Stimulated activated effector memory CD8-positive, alpha-beta T cell treated with anti-CD3 and anti-CD28 coated beads, Interleukin-12 subunit alpha, Interleukin-12 subunit beta, amount 100 ng/mL, for 72 hours (primary cell): Measurements from ENCODE around the gene CDH22.

Source experiments
- ATAC-seq: fragments of 150-1000 bp; cut with Tn5 transposase; 2 replicates; pipeline ENCODE4 v1.10.0; 2021
- DNase-seq, 2 donors: peaks; one replicate each; pipeline ENCODE4 v3.0.0; 2021 to 2022; ENCODE audit warnings: low spot score in 2 of 2
- H3K27ac Mint-ChIP-seq: one replicate; pipeline ENCODE4 v1.8.0; 2022; ENCODE audit warnings: mild to moderate bottlenecking, mixed read lengths
- H3K36me3 Mint-ChIP-seq: one replicate; pipeline ENCODE4 v1.8.0; 2022; ENCODE audit warnings: mild to moderate bottlenecking, mixed read lengths
- H3K4me1 Mint-ChIP-seq: one replicate; pipeline ENCODE4 v1.8.0; 2022; ENCODE audit warnings: mixed read lengths
- H3K4me3 Mint-ChIP-seq: one replicate; pipeline ENCODE4 v1.8.0; 2022; ENCODE audit warnings: mild to moderate bottlenecking, mixed read lengths
- H3K9me3 Mint-ChIP-seq: one replicate; pipeline ENCODE4 v1.8.0; 2022; ENCODE audit warnings: mixed read lengths

Gene CDH22

DNA sequence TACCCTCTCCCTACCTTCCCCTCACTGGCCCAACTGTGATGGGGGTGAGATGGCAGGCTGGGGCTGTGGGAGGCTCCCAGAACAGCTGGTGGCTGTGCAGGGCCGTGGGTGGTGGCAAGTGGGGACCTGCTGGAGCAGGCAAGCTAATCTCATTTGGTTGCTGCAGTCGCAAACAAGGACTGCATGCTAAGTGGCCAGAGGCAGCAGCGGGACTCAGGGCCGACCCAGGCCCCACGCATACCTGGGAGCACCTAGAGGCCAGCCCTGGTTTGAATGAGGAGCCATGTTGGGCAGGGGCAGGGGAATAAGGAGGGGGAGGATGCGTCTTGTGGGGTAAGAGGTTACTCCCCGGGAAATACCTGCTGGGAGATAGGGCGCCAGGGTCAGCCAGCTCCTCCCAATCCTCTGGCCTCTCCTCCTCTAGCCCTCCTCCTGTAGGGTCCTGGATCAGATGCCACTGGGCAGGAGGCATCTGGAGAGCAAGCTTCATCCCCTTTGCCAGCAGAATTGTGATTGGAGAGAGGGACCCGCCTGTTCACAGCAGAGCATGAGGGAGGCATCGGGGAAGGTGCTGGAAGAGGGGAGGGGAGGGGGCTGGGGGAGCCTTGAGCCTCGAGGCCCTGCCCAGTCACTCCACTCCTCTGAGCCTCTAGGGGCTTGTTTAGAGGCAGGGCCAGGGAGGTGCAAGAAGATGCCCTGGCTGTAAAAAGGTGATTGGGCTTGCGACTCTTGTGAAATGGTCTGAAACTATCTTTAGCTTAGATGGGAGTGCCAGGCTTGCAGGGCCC lies 24.3 kb upstream of the CDH22 start:
- no peaks in the 10 kb centered on the region for H3K36me3 Mint-ChIP-seq
- H3K4me3 Mint-ChIP-seq: no peak overlapping the region
- no peak overlapping the region for H3K27ac Mint-ChIP-seq
- no peaks in the 10 kb centered on the region for H3K4me1 Mint-ChIP-seq
- no peaks in the 10 kb centered on the region for H3K9me3 Mint-ChIP-seq
- DNase-seq: no peak
- no peak for ATAC-seq

DNA sequence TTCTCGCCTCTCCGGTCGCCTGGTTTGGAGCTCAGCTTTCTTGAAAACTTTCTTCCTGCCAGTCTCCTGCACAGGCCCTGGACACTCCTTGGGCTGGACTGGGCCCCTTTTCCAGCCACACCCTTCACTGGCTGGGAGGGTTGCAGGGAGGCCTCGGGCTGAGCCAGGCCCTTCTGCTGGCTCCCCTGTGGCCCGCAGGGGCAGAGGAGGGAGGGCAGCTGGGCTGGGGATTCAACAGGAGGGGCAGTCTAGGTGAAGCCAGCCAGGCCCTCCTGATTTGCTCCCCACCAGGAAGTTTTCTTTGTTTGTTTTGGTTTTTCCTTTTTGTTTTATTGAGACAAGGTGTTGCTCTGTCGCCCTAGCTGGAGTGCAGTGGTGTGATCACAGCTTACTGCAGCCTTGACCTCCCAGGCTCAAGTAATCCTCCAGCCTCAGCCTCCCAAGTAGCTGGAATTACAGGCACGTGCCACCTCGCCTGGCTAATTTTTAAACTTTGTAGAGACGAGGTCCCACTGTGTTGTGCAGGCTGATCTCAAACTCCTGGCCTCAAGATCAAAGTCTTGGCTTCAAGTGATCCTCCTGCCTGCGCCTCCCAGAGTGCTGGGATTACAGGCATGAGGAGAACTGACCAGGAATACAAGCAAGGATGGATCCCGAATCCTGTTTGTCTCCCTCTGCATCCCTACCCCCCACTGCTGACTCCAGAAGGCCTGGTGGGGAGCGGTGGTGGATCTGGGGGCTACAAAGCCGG lies 23.5 kb upstream of the CDH22 start:
- H3K4me3 Mint-ChIP-seq: no peak overlapping the region
- H3K9me3 Mint-ChIP-seq: no peaks in the 10 kb centered on the region
- DNase-seq: no peak
- H3K4me1 Mint-ChIP-seq: no peaks in the 10 kb centered on the region
- ATAC-seq: no peak
- no peak overlapping the region for H3K27ac Mint-ChIP-seq
- H3K36me3 Mint-ChIP-seq: no peaks in the 10 kb centered on the region

DNA sequence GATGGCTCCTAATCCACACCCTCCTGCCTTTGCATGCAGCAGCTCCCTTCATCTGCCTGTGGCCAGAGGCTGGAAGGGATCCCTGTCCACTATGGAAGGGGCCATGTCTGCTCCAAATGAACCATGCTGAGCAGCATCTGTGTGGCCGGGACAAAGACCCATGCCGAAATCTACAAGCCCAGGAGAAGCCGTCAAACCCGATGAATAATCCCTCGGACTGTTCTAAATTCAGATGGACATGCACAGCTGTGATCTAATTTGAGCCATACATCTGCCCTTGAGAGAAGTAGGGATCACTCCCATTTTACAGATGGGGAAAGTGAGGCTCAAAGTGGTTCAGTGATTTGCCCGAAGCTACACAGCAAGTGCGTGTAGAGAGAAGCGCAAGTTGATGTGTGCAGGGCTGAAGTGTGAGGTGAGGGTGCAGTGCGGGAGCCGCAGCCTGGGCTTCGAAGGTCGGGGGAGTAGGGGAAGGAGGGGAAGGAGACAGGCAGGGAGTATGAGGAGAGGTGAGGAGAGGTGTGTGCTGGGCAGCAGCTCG lies 22.6 kb upstream of the CDH22 start:
- no peak overlapping the region for H3K27ac Mint-ChIP-seq
- no peak for DNase-seq
- H3K4me1 Mint-ChIP-seq: no peaks in the 10 kb centered on the region
- H3K9me3 Mint-ChIP-seq: no peaks in the 10 kb centered on the region
- no peak overlapping the region for H3K4me3 Mint-ChIP-seq
- H3K36me3 Mint-ChIP-seq: no peaks in the 10 kb centered on the region
- no peak for ATAC-seq

DNA sequence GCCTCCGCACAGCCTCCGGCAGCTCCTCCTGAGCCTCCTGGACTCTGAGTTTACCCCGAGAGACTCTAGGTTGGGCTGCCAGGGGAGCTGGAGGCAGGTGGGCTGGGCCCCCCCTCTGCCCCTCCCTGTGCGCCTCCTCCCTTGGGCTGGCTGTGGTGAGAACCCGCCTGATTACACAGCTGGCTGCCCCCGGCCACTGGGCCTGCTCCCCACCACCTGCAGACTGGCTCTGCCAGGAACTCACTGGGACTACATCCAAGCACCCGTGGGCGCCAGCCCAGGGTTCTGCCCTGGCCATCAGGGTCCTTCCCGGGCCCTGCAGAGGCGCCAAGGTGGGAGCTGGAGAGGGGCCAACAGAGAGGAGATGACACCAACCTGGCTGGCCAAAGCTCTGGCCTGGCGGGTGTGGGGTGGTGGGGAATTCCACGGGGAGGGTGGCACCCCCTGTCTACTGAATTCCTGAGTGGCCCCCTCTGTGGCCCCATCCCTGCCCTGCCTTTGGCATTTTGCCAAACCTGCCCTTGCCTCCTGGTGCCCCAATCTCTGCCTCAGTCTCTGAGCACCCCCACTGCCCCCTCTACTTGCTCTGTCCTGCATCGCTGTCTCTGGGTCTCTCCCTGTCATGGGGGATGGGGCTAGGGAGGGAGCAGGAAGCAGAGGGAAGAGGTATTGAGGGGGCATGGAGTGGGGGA lies 21.9 kb upstream of the CDH22 start:
- Mint-ChIP-seq H3K9me3 (no peaks in the 10 kb centered on the region), H3K4me1 (no peaks in the 10 kb centered on the region), H3K36me3 (no peaks in the 10 kb centered on the region), H3K4me3 (no peak overlapping the region), H3K27ac (no peak overlapping the region)
- ATAC-seq (no peak), DNase-seq (no peak)

DNA sequence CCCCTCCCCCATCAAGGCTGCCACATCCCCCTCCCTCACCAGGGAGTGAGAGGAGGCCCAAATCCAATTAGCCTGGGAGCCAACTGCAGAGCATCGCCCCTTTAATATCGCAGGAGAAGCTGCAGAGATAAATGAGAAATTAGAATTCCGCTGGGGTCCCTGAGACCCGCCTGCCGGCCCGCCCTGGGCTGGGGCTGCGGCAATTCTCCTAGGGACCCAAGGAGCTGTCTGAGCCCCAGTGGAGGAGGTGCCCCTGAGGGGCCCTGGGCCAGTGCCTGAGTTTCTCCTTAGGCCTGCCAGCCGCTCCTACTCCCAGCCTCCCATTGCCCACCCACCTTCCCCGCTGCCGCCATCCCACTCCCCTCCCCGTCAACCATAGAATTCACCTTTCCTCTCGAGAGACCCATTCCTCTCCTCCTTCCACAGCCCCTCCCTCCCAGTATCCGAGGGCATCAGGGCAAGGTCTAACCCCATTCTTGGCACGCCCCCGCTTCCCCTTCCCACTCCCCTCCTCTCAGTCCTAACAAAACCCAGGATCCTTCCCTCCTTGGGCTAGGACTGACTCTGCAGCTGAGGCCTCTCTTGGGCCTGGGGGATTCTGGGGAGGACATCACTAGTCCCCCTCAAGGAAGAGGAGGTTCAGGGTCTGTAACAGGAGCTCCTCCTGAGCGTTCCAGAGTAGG lies 20.0 kb upstream of the CDH22 start:
- H3K36me3 Mint-ChIP-seq: no peaks in the 10 kb centered on the region
- H3K4me3 Mint-ChIP-seq: no peak overlapping the region
- H3K9me3 Mint-ChIP-seq: no peaks in the 10 kb centered on the region
- no peak for DNase-seq
- no peak overlapping the region for H3K27ac Mint-ChIP-seq
- no peaks in the 10 kb centered on the region for H3K4me1 Mint-ChIP-seq
- no peak for ATAC-seq

DNA sequence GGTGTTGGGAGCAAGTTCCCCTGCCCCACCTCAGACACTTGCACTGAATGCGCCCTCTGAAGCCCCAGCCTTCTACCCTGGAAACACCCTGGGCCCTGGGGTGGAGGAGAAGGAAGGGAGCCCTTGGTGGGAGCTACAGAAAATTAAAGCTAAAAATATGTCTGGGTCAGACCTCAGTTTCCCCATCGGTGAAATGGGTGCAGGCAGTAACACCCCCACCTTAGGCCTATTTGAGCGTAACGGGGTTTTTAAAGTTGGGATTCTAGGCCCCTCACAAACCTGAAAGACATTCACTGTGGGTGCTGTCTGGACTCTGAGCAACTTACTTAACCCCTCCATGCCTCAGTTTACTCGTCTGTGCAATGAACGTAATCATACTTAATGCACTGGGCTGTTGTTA lies 19.3 kb upstream of the CDH22 start:
- H3K36me3 Mint-ChIP-seq: no peaks in the 10 kb centered on the region
- ATAC-seq: no peak
- no peak for DNase-seq
- no peak overlapping the region for H3K4me3 Mint-ChIP-seq
- no peaks in the 10 kb centered on the region for H3K9me3 Mint-ChIP-seq
- H3K27ac Mint-ChIP-seq: no peak overlapping the region
- no peaks in the 10 kb centered on the region for H3K4me1 Mint-ChIP-seq

DNA sequence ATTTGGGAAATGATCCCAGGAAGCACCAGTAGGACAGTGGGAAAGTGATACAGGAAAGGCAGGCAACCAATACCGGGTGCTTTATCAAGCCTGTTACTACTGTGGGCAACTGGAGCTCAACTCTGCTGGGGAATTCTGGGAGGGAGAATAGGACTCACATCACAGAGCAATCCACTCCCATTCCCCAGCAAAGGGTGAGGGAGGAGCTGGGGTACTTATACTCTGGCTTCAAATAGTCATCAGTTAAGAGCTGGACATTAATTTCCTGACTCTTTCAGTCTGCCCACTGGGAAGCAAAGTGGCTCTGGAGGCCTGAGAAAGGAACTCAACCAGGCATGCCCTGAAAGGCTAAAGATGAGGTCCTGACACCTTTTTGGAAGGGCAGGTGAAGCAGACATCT lies 17.5 kb upstream of the CDH22 start:
- DNase-seq: no peak
- no peak overlapping the region for H3K4me3 Mint-ChIP-seq
- no peak for ATAC-seq
- no peaks in the 10 kb centered on the region for H3K4me1 Mint-ChIP-seq
- H3K9me3 Mint-ChIP-seq: no peaks in the 10 kb centered on the region
- no peak overlapping the region for H3K27ac Mint-ChIP-seq
- no peaks in the 10 kb centered on the region for H3K36me3 Mint-ChIP-seq

DNA sequence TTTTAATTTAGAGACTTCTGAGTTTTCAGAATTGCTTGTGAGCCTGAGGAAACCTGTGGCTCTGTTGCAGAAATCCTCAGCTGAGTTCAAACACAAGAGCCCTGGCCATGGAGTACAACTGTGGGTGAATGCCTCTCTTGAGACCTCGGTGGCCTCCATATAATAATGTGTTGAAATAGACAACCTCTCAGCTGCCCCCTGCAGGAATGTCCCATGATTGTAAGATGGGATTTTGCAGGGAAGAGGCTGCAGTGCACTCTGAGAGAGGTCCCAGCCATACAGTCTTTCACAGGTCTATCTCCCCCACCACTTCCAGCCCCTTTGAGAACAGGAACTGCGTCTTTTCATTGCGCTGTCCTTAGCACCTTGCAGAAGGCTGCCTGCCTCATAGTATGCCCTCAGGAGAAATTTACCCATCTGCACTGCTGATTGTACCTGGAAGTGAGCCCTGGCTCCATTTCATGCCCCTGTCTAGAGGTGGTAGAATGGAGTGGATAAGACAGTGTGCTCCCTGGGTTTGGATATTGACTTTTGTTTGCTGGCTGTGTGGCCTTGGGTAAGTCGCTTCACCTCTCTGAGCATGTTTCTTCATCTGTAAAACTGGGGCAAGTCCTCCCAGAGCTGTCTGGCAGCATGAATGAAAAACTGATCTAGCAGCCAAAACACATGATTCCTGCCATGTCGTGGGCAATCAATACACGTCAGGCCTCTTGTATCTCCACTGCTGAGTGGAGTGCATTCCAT lies 16.8 kb upstream of the CDH22 start:
- H3K4me3 Mint-ChIP-seq: no peak overlapping the region
- H3K4me1 Mint-ChIP-seq: no peaks in the 10 kb centered on the region
- H3K27ac Mint-ChIP-seq: no peak overlapping the region
- no peaks in the 10 kb centered on the region for H3K9me3 Mint-ChIP-seq
- DNase-seq (no peak), ATAC-seq (peak; percentile 27)
- no peaks in the 10 kb centered on the region for H3K36me3 Mint-ChIP-seq

DNA sequence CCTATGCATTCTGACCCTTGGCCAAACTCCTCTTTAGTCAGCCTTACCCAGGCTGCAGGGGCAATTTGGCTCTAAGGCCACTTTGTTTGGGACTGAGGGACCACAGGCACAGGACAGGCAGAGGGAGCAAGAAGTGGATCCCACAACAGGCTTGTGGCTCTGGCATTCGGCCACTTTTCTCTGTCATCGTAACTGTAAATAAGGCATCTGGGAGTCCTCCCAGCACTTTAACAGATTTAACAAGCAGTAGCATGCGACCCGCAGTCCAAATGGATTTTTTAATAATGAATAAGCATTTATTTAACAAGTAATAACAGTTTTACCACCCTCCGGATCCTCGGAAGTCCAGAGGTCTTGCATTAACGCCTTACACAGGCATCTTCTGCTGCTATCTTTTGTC lies 16.1 kb upstream of the CDH22 start:
- no peak overlapping the region for H3K27ac Mint-ChIP-seq
- ATAC-seq: no peak
- no peaks in the 10 kb centered on the region for H3K36me3 Mint-ChIP-seq

DNA sequence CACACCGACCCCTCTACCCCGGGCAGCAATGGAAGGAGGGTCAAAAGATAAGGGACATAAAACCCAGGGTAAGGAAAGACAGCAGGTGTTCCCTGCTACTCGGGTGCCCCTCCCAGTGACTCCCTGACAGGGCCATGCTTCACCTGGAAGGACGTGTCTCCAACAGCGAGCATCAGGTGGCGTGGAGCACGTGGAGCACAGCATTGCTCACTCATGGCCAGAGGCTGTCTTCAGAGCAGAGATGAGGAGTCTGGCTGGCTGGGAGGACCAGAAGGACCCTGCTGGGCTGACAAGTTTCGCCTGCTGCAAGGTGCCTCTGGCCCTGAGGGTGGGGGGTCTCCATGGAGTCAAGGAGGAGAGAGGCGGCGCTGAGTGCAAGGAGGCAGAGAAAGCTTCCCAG lies 15.3 kb upstream of the CDH22 start:
- no peaks in the 10 kb centered on the region for H3K4me1 Mint-ChIP-seq
- no peak for ATAC-seq
- DNase-seq: no peak
- no peaks in the 10 kb centered on the region for H3K36me3 Mint-ChIP-seq
- H3K27ac Mint-ChIP-seq: no peak overlapping the region
- no peak overlapping the region for H3K4me3 Mint-ChIP-seq
- no peaks in the 10 kb centered on the region for H3K9me3 Mint-ChIP-seq

More for the DNA sequence above, 16.1 kb upstream of the CDH22 start:
- no peak for DNase-seq
- no peaks in the 10 kb centered on the region for H3K9me3 Mint-ChIP-seq
- H3K4me1 Mint-ChIP-seq: no peaks in the 10 kb centered on the region
- no peak overlapping the region for H3K4me3 Mint-ChIP-seq

DNA sequence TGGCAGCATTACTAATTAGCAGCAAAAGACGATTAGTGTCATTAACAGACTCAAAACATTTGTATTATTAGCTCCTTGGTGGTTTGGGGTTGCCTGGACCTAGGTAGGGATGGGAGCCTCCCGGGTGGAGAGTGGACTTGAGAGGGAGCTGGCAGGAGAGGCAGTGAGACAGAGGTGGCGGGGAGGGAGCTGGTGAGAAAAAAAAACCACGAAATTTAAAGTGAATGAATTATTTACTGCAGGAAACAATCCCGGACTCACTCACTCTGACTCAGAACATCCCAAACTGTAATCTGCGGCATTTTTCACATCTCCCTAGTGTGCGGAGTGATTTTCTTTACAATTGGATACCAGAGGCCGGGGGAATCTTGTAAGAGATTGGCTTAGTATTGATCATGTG lies 14.3 kb upstream of the CDH22 start:
- H3K4me3 Mint-ChIP-seq: no peak overlapping the region
- no peak overlapping the region for H3K27ac Mint-ChIP-seq
- ATAC-seq: no peak

DNA sequence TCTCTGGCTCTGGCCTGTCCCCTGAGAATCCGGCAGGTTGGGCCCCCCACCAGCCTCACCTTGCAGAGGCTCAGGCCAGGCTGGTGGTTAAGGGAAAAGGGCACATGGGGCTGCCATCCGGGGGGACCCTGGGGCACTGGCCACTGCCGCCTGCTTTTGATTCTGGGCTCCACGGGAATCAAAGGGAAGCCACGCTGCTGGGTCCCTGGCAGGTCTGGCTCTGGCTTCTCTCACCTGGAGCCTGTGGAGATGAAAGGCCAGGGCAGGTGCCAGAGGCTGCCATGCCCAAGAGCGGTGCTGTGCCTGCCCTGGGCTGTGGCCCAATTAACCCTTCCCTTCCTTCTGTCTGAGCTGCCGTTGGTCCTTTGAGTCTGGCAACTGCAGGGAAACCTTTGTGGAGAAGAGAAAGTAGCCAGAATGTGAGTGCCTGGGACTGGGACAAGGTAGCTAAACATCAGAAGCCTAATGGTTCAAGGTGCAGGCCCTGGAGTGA lies 9.4 kb upstream of the CDH22 start:
- Mint-ChIP-seq H3K27ac (no peak overlapping the region), H3K4me3 (no peak overlapping the region), H3K4me1 (no peaks in the 10 kb centered on the region), H3K9me3 (no peaks in the 10 kb centered on the region), H3K36me3 (no peaks in the 10 kb centered on the region)
- no peak for ATAC-seq
- DNase-seq: no peak

More for the DNA sequence above, 14.3 kb upstream of the CDH22 start:
- Mint-ChIP-seq H3K9me3 (no peaks in the 10 kb centered on the region), H3K36me3 (no peaks in the 10 kb centered on the region), H3K4me1 (no peaks in the 10 kb centered on the region)
- DNase-seq: no peak

DNA sequence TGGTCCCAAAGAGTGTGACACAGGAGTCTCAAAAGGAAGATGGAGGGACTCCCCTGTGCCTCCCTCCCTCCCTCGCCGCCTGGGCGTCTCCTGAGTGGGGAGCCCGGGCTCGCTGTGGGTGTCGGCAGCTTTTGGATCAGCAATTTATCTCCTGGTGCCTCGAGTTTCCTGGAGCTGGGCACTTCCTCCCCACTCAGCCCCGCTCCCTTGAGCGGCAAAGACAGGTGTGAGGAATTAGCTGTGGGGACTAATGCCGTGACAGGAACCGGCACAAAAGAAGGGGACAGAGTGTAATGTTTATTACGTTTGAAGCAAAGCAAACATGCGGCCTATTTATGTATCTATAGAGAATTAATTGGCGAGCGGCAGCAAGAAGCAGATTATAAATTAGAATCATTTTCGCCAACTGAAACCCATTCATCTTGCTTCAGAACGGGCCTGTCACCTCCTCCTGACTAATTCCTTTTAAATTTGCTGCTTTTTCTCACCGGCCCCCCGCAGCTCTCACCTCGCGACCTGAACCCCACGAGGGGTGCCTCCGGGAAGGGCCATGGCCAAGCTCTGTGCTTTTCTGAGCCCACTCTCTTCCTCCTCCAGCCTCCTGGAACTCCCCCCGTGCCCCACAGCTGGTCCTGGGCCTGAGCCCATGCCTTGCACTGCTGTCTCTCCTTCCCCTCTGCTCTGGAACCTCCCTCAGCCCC lies 8.8 kb upstream of the CDH22 start:
- no peaks in the 10 kb centered on the region for H3K36me3 Mint-ChIP-seq
- ATAC-seq (no peak), DNase-seq (no peak)
- H3K27ac Mint-ChIP-seq: no peak overlapping the region
- H3K4me3 Mint-ChIP-seq: no peak overlapping the region
- no peaks in the 10 kb centered on the region for H3K9me3 Mint-ChIP-seq
- H3K4me1 Mint-ChIP-seq: peaks cover 2% of the 10 kb centered on the region

DNA sequence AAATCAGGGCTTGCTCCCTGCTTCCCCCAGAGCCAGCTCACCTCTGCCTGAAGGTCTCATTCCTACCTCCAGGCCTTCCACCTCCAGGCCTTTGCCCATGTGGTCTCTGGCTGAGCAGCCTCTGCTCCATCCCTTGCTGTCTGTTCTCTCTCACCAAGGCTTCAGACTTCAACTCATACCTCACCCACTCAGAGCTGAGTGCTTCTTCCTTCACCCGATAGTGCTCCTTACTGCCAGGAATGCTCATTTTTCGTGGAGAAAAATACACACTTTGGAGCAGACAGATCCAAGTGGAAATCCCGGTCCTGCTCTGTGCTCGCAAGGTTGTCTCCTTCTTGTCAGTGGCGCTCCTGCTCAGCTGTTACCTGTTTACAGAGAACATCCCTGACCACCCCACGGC lies 7.0 kb upstream of the CDH22 start:
- no peak overlapping the region for H3K4me3 Mint-ChIP-seq
- H3K36me3 Mint-ChIP-seq: no peaks in the 10 kb centered on the region
- ATAC-seq: no peak
- H3K27ac Mint-ChIP-seq: no peak overlapping the region
- peaks cover 8% of the 10 kb centered on the region for H3K4me1 Mint-ChIP-seq
- no peaks in the 10 kb centered on the region for H3K9me3 Mint-ChIP-seq
- DNase-seq: no peak
